Loucy (cell line): ENCODE results near the gene SGO2.

ENCODE experiments used
- EZH2phosphoT487 ChIP-seq: fragments of 200-600 bp; IDR thresholded peaks from 2 replicates; pipeline ENCODE4 v1.6.1; 2018; ENCODE audit warnings: antibody characterized with exemption, mild to moderate bottlenecking, moderate library complexity, borderline replicate concordance
- TF ChIP-seq, protein P1 (sequence below): fragments of 200-600 bp; sonication (generic); conservative IDR thresholded peaks from 2 replicates; pipeline ENCODE4 v1.5.1; 2014; ENCODE audit warnings: mild to moderate bottlenecking, antibody characterized with exemption, low read length

DNA sequence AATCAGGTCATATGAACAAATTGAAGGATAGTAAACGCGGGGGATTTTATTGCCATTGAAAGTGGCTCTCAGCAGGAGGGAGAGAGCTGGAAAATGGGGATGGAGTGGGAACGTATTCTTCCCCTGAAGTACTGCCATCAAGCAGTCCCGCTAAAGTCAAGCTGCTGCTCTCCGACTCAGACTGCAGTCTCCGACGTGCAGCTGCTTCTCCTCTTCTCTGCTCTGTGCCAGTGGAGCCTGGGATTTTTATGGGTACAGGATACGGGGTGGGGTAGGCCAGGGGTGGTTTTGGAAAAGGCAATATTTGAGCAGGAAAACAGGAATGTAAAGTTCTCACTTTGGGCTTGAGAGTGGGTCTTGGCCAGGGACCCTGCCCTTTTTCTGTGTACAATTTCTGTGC, 49.2 kb upstream of the SGO2 start:
- TF ChIP-seq, protein P1, sequence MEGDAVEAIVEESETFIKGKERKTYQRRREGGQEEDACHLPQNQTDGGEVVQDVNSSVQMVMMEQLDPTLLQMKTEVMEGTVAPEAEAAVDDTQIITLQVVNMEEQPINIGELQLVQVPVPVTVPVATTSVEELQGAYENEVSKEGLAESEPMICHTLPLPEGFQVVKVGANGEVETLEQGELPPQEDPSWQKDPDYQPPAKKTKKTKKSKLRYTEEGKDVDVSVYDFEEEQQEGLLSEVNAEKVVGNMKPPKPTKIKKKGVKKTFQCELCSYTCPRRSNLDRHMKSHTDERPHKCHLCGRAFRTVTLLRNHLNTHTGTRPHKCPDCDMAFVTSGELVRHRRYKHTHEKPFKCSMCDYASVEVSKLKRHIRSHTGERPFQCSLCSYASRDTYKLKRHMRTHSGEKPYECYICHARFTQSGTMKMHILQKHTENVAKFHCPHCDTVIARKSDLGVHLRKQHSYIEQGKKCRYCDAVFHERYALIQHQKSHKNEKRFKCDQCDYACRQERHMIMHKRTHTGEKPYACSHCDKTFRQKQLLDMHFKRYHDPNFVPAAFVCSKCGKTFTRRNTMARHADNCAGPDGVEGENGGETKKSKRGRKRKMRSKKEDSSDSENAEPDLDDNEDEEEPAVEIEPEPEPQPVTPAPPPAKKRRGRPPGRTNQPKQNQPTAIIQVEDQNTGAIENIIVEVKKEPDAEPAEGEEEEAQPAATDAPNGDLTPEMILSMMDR = no peak
- no peak for TF ChIP-seq EZH2phosphoT487
